PFSK-1 (cell line): ENCODE measurements around the gene GDF7.

ENCODE experiments used
- FOXP2 ChIP-seq: optimal IDR thresholded peaks from 2 replicates; pipeline ENCODE3; 2011; ENCODE audit warnings: borderline replicate concordance, control low read depth, inconsistent platforms; ENCODE audit not compliant: insufficient read depth; ENCODE audit errors: extremely low read length, extremely low read depth
- POLR2AphosphoS5 ChIP-seq: IDR thresholded peaks from 2 replicates; pipeline ENCODE4 v1.6.1; 2012; ENCODE audit warnings: low read depth, mild to moderate bottlenecking, control low read depth, low read length, moderate library complexity
- SIN3A ChIP-seq: IDR thresholded peaks from 2 replicates; pipeline ENCODE4 v1.6.1; 2012; ENCODE audit warnings: mild to moderate bottlenecking, low read length, moderate library complexity, borderline replicate concordance; ENCODE audit not compliant: insufficient read depth
- TAF1 ChIP-seq: IDR thresholded peaks from 2 replicates; pipeline ENCODE4 v1.6.1; 2012; ENCODE audit warnings: low read length, control low read depth, borderline replicate concordance; ENCODE audit not compliant: insufficient read depth
- TF ChIP-seq, protein P1 (sequence below), 2 experiments: IDR thresholded peaks; 2 replicates each; pipeline versions ENCODE4 v1.6.1 to v1.8.0; 2011 to 2012; ENCODE audit warnings: low read depth in 2 of 2, low read length in 2 of 2, control low read depth in 1 of 2, inconsistent platforms in 1 of 2, mild to moderate bottlenecking in 1 of 2, moderate library complexity in 1 of 2; ENCODE audit not compliant: insufficient read depth in 1 of 2

GDF7 gene

DNA sequence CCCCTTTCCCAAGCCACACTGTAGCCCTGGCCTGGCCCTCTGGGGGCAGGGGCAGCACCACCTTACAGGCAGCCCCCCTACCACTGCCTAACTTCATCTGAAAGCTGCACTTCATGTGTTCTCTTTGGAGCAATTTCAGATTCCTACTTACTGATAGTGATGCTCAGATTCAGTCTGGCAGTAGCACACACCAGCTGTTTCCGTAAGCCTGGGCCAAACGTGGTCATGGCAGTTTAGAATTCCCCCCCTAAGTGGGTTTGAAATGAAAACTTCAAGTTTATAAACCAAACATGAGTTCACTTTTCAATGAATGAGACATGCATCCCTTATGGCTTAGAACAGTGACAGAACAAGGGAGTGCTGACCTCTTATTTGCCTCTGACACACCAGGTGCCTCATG lies 29.4 kb downstream of the GDF7 start:
- TF ChIP-seq POLR2AphosphoS5 (no peak), SIN3A (no peak), TAF1 (no peak), FOXP2 (no peak)
- TF ChIP-seq, protein P1, sequence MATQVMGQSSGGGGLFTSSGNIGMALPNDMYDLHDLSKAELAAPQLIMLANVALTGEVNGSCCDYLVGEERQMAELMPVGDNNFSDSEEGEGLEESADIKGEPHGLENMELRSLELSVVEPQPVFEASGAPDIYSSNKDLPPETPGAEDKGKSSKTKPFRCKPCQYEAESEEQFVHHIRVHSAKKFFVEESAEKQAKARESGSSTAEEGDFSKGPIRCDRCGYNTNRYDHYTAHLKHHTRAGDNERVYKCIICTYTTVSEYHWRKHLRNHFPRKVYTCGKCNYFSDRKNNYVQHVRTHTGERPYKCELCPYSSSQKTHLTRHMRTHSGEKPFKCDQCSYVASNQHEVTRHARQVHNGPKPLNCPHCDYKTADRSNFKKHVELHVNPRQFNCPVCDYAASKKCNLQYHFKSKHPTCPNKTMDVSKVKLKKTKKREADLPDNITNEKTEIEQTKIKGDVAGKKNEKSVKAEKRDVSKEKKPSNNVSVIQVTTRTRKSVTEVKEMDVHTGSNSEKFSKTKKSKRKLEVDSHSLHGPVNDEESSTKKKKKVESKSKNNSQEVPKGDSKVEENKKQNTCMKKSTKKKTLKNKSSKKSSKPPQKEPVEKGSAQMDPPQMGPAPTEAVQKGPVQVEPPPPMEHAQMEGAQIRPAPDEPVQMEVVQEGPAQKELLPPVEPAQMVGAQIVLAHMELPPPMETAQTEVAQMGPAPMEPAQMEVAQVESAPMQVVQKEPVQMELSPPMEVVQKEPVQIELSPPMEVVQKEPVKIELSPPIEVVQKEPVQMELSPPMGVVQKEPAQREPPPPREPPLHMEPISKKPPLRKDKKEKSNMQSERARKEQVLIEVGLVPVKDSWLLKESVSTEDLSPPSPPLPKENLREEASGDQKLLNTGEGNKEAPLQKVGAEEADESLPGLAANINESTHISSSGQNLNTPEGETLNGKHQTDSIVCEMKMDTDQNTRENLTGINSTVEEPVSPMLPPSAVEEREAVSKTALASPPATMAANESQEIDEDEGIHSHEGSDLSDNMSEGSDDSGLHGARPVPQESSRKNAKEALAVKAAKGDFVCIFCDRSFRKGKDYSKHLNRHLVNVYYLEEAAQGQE (IDR thresholded peaks at IDR 0.05; ENCODE audit: insufficient read depth in 1 of 2, low read depth in 2 of 2, low read length in 2 of 2), result no peak

DNA sequence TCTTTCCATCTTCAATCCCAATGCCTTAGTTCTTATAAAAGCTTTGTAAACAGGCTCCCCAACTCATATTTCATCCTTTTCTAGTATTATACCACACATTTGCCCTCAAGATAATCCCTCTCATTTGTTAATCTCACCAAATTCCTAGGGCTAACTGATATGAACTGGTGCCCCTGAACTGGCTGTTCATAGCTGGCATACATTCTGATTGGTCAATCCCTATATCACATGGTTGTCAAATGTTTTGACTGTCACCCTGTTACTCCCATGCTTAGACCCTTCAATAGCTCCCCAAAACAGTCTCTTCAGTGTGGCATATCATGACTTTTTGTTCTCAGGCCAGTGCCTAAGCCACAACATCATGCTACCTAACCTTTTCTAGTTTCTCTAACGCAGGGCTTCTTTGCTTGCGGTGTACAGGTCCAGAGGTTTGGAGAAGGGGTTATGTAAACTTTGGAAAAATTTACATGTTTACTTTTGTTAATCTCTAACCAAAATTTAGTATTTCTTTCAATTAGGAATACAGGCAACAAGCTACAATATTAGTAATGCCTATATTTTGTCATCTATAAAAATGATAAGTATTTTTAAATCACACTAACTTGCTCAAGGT lies 30.5 kb downstream of the GDF7 start:
- TF ChIP-seq SIN3A (no peak), POLR2AphosphoS5 (no peak), TAF1 (no peak)
- TF ChIP-seq, protein P1 (IDR thresholded peaks at IDR 0.05; ENCODE audit: insufficient read depth in 1 of 2, low read depth in 2 of 2, low read length in 2 of 2), result no peak

- TF ChIP-seq SIN3A (no peak), POLR2AphosphoS5 (no peak), FOXP2 (no peak)
- TF ChIP-seq, protein P1 (IDR thresholded peaks at IDR 0.05; ENCODE audit: insufficient read depth in 1 of 2, low read depth in 2 of 2, low read length in 2 of 2), result no peak
Observed at GRCh38 chr2:20698916-20699613, 32.1 kb downstream of the GDF7 start.

DNA sequence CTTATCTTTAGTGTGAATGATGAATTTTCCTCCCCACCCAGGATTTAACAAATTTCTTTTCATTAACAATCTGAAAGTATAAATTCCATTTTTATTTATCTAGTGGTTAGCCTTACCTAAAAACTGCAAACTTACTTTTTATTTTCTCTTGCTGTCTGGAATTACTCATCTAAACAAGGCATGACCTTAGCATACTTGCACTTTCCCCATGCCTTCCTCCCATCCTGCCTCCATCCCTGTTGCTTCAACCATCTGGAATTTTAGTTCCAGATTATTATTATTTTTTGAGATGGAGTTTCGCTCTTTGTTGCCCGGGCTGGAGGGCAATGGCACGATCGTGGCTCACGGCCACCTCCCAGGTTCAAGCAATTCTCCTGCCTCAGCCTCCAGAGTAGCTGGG lies 35.6 kb downstream of the GDF7 start:
- TF ChIP-seq TAF1 (no peak), FOXP2 (no peak), SIN3A (no peak), POLR2AphosphoS5 (no peak)
- TF ChIP-seq, protein P1 (IDR thresholded peaks at IDR 0.05; ENCODE audit: insufficient read depth in 1 of 2, low read depth in 2 of 2, low read length in 2 of 2), result no peak

- TF ChIP-seq SIN3A (no peak), POLR2AphosphoS5 (no peak), FOXP2 (no peak), TAF1 (no peak)
- TF ChIP-seq, protein P1 (IDR thresholded peaks at IDR 0.05; ENCODE audit: insufficient read depth in 1 of 2, low read depth in 2 of 2, low read length in 2 of 2), result no peak
Observed at GRCh38 chr2:20704886-20705285, 37.9 kb downstream of the GDF7 start.
